Measurements from ENCODE around the gene STARD10.
"Not testable (repeated sequence)": the region's sequence is repeated elsewhere in the genome, so short reads cannot be mapped to it uniquely, and the experiment has no call there.

The STARD10 gene, protein sequence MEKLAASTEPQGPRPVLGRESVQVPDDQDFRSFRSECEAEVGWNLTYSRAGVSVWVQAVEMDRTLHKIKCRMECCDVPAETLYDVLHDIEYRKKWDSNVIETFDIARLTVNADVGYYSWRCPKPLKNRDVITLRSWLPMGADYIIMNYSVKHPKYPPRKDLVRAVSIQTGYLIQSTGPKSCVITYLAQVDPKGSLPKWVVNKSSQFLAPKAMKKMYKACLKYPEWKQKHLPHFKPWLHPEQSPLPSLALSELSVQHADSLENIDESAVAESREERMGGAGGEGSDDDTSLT

DNA sequence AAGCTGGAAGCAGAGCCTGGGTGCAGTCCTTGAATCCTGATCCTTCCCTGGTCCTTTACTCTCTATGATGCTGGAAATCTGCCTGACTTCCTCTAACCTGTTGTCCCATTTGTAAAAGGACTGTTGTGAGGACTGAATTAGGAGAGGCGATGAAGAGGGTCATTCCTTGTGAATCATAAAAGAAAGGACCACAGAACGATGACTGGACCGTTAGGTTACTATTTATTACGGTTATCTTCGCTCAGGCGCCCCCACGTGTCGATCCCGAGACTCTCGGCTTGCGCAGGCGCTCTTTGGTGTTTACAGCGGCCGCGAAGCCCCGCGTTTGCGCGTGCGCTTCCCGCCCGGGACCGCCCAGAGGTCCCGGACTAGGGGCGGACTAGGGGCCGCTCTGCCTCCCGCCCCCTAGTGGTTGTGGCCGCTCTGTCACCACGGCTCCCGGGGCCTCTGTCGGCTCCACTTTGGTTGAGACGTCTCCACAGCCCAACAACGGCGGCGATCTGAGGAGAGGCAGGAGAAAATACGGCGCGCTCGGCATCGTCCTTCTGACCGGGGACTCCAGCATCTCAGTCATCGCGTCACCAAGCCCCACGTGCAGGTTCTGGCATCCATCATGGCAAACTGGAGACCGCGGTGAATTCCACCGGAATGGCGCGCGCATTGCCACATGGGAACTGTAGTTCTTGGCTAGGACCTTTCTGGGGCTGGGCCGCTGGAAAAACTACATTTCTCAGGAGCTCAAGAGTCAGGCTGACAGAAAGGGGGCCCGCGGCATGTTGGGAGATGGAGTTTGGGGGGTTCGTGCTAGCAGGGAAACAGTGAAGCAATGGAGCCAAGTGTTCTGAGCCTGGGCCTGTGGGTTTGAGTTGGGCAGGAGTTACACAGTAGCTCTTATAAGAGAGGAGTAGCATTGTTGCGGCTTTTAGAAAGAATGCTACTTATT, at the start of gene STARD10:
TSS of gene STARD10 (minus strand) at position 623 of the 943 bp plus-strand sequence. CDS start 12,866 bp downstream, outside the sequence.
- peak; percentile 90 for DNase-seq (ENCODE audit: low read depth)

- no peak for DNase-seq (ENCODE audit: low read depth)
Measured at GRCh38 chr11:72842653-72843330, 48.9 kb upstream of the STARD10 start.

DNA sequence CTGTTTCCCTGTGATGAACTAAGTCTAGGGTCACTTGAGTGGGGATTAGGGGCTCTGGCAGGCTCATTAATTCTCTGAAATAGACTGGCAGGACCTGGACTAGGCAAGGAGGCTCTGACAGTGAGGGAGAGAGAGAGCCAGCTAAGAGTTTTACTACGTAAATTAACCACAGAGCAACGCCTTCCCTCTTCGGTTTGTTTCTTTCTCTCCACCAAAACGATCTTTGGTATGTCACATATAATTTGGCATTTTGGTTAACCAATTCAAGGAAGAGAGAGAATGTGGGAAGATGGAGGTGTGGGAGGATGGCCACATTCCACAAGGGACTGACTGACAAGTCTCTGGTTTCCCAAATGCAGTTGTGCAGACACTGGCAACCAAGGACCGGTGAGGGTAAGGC, 48.3 kb upstream of the STARD10 start:
- DNase-seq (ENCODE audit: low read depth), result no peak

DNA sequence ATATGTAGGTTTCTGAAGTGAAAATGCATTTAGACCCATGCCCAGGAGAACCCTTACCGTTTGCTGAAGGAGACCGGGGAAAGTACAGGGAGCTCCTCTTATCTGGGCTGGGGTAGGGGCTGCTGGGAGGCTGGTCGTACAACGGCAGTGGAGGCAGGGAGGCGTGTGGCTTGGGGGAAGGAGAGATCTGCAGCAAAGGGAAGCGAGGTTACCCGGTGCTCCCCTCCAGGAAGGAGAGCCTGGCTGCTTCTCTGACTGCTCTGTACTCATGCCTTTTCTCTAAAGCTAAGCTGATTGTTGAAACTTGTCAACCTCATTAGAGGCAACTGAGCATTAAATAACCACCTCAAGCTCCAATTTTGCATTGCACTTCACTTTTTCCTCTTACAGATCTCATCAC, 47.5 kb upstream of the STARD10 start:
- DNase-seq (ENCODE audit: low read depth), result no peak

DNA sequence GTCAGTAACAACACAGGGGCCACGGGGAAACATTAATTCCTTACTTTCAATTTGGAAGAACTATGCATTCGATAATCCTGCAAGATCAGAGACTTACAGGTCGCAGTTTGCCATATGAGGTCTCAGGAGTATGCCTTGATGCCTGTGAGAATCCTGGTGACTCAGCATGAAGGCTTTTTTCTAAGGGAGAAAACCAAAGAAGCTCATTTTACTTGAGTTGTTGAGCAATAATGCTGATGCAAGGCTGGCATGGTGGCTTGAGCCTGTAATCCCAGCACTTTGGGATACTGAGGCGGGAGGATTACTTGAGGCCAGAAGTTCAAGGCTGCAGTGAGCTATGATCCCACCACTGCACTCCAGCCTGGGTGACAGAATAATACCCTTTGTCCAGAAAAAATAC, 46.9 kb upstream of the STARD10 start:
- DNase-seq (ENCODE audit: low read depth), result no peak

DNA sequence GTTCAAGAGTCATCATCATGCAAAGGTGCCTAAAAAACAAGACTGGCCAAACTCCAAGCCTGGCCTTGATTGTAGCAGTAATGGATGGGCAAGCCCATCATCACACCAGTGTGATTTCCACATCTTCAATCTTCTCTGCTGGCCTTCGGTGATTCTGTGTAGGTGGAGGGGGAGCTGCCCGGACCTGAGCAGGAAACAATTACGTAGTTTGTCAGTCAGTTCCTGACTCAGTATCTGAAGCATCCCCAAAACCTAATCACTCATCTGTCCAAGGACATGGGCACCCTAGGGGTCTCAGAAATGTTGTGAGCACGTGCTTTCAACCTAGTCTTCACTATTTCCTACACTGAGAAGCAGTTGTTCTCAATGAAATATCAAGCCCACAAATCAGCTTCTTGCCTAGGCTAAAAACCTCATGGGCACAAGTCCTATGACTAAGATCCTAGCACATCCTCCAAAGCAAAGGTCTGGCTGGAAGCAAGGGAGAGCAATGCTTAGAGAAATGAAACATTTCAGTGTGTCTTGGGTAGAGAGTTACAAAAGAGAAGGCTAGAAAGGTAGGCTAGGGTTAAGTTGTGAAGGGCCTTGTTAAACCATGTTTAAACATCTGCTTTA, 45.0 kb upstream of the STARD10 start:
- no peak for DNase-seq (ENCODE audit: low read depth)

DNA sequence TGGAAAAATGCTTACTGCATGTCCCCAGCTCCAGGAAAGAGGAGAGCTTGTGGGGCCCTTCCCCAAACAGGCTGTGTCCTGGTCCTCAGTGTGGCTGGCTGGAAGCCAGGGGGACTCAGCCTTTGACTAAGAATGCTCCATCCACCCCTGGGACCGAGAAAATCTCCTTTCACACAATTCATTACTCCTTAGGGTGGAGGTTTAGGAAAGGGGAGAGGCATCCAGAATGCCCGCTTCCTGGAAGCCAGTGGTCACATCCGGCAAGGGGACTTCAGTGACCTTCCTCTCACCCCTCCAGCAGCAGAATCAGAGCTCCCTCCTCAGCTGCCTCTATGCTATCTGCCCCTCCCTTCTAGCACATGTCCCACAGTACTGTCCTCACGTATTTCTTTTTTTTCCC, 42.3 kb upstream of the STARD10 start:
- no peak for DNase-seq (ENCODE audit: low read depth)

DNA sequence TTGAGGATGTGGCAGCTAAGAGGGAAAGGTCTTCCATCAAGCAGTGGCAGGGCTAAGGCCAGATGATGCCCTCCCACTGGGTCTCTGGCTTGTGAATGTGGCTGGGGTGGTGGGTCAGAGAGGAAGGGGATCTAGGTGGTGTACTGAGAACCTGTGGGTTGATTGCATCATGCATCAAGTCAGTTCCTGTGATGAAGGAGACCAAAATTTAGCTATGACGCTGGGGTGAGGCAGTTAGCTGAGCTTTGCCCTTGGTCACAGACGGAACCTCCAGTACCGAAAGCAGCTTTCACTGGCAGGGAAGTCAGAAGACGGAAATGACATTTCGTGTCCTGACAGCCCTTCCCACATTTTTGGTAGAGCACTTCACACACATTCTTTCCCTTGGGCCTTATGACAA, 41.1 kb upstream of the STARD10 start:
- no peak for DNase-seq (ENCODE audit: low read depth)

DNA sequence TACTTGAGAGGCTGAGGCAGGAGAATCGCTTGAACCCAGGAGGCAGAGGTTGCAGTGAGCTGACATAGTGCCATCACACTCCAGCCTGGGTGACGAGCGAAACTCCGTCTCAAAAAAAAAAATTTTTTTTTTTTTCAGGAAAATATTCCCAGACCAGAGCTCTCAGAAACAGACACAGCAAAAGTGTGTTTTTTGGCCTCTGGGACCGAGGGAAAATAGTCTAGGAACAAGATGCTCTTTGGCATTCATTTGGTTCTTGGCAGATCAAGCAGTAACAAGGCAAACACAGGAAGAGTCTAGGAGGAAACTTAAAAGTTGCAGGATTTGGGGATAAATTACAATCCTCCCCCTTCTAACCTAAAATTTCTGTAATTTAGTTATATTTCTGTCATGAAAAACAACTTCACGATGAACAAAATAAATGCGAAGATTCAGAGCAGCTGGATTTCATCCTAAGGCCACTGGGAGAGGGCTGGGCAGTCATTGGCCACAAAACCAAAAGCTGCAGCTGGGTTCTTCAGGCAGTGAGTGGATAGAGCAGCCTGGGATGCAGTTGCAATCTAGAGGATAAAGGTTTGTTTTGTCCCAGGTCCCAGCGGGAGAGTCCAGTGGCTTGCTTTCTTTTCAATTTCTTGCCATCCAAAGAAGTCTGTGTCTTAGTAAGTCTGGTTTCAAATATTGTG, 40.1 kb upstream of the STARD10 start:
- DNase-seq (ENCODE audit: low read depth), result no peak

DNA sequence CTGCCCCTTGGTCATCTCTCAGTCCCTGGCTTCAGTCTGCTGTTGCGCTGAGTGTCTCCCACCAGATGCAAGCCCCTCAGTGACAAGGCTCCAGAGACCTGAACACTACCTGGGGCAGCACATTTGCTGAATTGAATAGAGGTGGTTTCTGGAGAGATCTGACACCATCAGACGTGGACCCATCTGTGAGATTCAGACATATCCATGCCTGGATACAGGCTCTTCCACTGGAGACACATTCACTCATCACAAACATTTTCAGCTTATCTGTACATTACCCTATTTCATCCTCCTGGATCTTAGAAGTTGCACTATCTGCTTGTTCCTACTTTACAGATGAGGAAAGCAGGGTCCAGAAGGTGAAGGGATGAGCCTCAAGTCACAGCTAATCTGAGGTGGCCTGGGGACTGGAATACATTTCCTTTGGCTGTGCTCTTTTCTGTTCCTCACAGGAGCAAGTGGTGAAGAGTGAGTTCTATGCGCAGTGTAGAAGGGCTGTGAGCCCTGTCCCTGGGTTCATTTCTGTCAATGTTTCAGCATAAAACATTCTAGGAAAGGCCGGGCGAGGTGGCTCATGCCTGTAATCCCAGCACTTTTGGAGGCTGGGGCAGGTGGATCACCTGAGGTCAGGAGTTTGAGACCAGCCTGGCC, 39.4 kb upstream of the STARD10 start:
- DNase-seq (ENCODE audit: low read depth), result no peak

DNA sequence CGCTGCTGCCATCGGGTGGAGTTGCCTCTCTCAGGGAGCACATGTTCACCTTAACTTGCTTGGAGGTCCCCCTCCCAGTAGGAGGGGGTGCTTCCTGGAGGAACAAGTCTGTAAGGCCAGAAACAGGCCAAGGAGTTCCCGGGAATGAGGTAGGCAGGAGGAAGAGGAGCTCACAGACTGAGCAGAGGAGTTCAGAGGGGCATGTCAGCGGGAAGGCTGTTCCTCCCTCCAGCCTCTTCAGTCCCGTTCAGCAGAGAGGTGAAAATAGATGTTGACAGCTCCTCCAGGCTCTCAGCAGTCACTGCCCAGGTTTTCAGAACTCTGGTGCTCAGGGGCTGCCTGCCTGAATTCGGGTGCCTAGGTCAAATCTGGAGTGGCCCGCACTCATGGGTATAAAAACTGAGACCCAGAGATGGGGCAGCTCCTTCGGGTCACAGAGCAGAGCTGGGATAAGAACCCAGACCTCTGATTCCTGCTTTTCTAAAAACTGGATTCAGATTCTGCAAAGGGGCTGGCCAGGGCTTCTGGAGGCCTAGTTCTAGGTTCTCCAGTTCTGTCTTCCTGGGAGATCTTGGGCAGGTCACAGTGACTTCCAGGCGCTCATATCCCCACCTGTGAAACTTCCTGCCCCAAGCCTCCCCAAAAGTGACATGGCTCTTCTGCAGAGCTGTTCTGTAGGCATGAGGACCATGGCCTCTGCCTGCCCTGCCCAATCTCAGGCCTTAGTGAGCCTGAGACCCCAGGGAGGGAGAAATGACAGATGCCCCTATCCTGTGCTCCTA, 38.6 kb upstream of the STARD10 start:
- DNase-seq (ENCODE audit: low read depth), result no peak

DNA sequence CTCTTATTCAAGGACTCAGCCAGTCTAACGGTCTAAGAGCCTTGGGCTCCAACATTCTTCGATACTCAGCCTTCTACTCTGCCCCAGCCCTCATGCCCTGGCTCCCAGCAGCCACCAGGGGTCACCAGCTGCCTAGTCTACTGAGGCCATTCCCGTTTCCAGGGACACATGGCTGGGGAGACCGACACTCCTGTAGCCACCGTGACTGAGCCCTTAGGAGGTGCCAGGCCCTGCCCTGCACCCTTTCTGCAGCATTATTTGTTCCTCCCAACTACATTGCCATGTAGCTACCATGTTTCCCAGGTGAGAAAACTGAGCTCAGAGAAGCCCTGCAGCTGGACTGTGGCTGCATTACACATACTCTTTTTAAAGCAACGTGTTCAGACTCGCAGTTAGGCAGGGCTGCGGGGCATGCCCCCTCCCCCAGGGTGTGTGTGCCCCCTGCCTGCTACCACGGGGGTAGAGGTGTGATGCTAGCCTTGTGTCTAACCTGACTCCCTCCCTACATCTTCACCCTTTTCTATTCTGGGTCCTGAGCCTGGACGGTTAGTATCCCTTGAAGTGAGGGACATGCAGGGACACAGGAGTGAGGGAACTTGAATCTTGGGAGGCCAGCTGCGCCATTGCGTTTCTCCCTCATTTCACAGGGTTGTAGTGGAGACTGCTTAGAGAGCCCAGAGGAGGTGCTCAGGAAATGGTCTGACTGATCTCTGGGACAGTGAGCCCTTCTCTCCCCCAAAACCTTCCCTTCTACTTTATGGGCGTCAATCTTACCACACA, 37.9 kb upstream of the STARD10 start:
- no peak for DNase-seq (ENCODE audit: low read depth)

DNA sequence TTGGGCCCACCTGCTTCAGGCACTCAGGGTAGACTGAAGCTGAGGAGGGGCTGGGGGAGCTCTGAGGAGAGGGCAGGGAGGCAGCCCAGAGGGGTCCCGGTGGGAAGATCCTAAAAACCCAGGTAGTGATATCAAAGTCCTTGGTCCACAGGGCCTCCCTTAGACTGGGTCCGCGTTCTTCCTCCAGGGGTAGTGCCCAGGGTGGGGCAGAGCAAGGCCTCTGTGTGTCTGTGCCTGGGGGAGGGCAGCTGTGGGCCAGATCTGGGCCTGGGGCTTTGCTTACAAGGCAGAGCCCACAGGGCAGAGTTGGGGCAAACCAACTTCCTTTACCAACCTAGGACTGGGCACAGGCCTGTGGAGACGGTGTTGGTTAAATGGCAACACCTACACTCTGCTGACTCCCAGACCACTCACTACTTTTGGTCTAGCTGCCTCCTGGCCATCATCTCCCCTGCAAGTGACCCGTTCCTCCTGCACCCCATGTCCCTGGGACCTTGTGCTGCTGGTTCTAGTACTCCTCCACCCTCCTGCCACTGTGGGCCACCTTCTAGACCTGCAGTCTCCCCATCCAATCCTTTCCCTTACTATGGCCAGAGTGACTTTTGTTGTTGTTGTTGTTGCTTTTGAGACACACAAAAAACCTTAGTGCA, 36.2 kb upstream of the STARD10 start:
- DNase-seq (ENCODE audit: low read depth), result no peak

DNA sequence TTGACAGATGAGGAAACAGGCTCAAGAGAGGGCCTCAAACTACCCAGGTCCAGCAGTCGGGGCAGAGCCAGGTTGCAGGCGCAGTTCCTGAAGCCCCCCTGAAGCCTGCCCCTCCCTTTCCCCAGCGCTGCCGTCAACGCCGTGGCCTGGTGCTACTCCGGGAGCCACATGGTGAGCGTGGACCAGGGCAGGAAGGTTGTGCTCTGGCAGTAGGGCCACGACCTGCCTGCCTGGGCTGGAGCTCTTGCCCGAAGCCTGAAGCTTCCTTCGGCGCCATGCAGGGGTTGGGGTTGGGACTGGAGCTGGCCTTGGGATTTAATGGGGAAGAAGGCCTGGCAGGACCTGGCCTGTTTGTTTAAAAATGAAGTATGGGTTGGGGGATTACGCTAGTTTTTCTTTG, 35.3 kb upstream of the STARD10 start:
- no peak for DNase-seq (ENCODE audit: low read depth)

GRCh38 chr11:72828692-72829101, 34.9 kb upstream of the STARD10 start:
- DNase-seq (ENCODE audit: low read depth), result no peak

DNA sequence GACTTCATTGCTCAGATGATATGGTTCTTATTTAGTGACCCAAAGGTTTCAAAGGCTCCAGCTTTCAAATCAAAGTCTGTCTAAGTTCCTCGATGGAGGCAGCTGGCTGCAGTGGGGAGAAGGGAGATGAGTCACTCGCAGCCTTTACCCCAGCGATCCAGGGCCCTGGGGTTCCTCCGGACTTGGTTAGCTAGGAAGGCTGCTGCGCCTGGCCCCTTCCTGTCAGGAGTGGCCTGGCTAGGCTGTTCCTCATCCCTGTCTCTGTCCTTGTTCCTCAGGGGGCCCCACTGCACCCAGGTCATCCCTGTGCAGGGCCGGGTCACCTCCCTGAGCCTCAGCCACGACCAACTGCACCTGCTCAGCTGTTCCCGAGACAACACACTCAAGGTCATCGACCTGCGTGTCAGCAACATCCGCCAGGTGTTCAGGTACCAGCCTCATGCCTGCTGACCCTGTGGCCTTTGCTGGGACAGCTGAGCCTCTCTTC, 34.3 kb upstream of the STARD10 start:
- no peak for DNase-seq (ENCODE audit: low read depth)

- DNase-seq (ENCODE audit: low read depth), result not testable (repeated sequence)
Measured at GRCh38 chr11:72827656-72828055, 33.8 kb upstream of the STARD10 start.

GRCh38 chr11:72826942-72827480, 33.2 kb upstream of the STARD10 start:
- DNase-seq (ENCODE audit: low read depth), result no peak

Measured in stimulated activated CD8-positive, alpha-beta memory T cell treated with anti-CD3 and anti-CD28 coated beads, Interleukin-12 subunit alpha, Interleukin-12 subunit beta, amount 100 ng/mL, for 4 hours (primary cell).